Lower lobe of right lung (tissue), 2 donors: ENCODE measurements around the gene CERT1. TPM values are rescaled to one million over a fixed set of nuclear protein-coding genes. Genes with fewer than 3 reads are reported as not detected.
A peak's percentile ranks its signal among the peaks of the same experiment; 100 is the strongest.

Experiments used
- ATAC-seq, 2 donors: fragments of 200-7000 bp; cut with Tn5 transposase; one replicate each; pipeline ENCODE4 v1.9.1; 2020 to 2022; ENCODE audit warnings: mild to moderate bottlenecking in 2 of 2, moderate library complexity in 2 of 2
- DNase-seq: peaks from one replicate; pipeline ENCODE4 v3.0.0-alpha.2; 2020
- H3K27ac ChIP-seq: fragments of 200-600 bp; one replicate; pipeline ENCODE4 v1.8.0; 2022
- H3K27me3 ChIP-seq: fragments of 200-600 bp; one replicate; pipeline ENCODE4 v1.8.0; 2022; ENCODE audit warnings: low read depth
- H3K36me3 ChIP-seq: fragments of 200-600 bp; one replicate; pipeline ENCODE4 v1.8.0; 2022; ENCODE audit warnings: mild to moderate bottlenecking
- H3K4me1 ChIP-seq: fragments of 200-600 bp; one replicate; pipeline ENCODE4 v1.8.0; 2022
- H3K4me3 ChIP-seq: fragments of 200-600 bp; one replicate; pipeline ENCODE4 v1.8.0; 2022; ENCODE audit warnings: mild to moderate bottlenecking
- H3K9me3 ChIP-seq: fragments of 200-600 bp; one replicate; pipeline ENCODE4 v1.8.0; 2022
- CTCF ChIP-seq: fragments of 200-600 bp; IDR thresholded peaks from one replicate; pipeline ENCODE4 v1.8.0; 2022; ENCODE audit warnings: antibody characterized with exemption, mild to moderate bottlenecking
- intact Hi-C: fragments of 100-400 bp; cut with DNase I; formaldehyde crosslinking; loops from one replicate; pipeline ENCODE4 v1.11.0; 2022
- total RNA-seq: library from RNA; stranded (reverse); fragmentation: NEBNext Ultra II Directional; extraction: Animal tissue kit (Norgen Biotek cat#: 25700); gene quantifications from one replicate; pipeline ENCODE4 v1.2.1, GENCODE V29; 2021
- donor health status: DM: no; HTN: yes; CAD: no; lungs with severe emphysema.

The CERT1 gene
- total RNA-seq, 1 donor from 2014 or later, result 70.9 TPM

GRCh38 chr5:75512383-75513074 lies 1.1 kb upstream of the CERT1 start:
- intact Hi-C loops, result no loop called here

GRCh38 chr5:75510836-75511434 lies 494 bp downstream of the CERT1 start:
- Histone ChIP-seq H3K4me3 (peak overlapping the region; percentile 77), H3K27me3 (no peaks in the 10 kb centered on the region), H3K4me1 (peaks cover 40% of the 10 kb centered on the region), H3K9me3 (no peaks in the 10 kb centered on the region), H3K36me3 (no peaks in the 10 kb centered on the region), H3K27ac (peak overlapping the region; percentile 89)
- DNase-seq, result peak; percentile 80
- ATAC-seq, result peak; percentile 77 to 78
- TF ChIP-seq CTCF, result no peak
- intact Hi-C loops, result no loop called here

More at GRCh38 chr5:75512383-75513074, 1.1 kb upstream of the CERT1 start:
- DNase-seq (no peak), ATAC-seq (no peak)
- Histone ChIP-seq H3K27me3 (no peaks in the 10 kb centered on the region), H3K4me1 (peaks cover 40% of the 10 kb centered on the region), H3K36me3 (no peaks in the 10 kb centered on the region), H3K27ac (peak overlapping the region; percentile 89), H3K9me3 (no peaks in the 10 kb centered on the region), H3K4me3 (peak overlapping the region; percentile 77)
- TF ChIP-seq CTCF, result no peak

- no peaks in the 10 kb centered on the region for H3K36me3 ChIP-seq
- no peaks in the 10 kb centered on the region for H3K27me3 ChIP-seq
- DNase-seq (no peak), ATAC-seq (peak; percentile 56 to 65)
- no peak for TF ChIP-seq CTCF
- intact Hi-C loops, result no loop called here
- peak overlapping the region; percentile 89 for H3K27ac ChIP-seq
- no peaks in the 10 kb centered on the region for H3K9me3 ChIP-seq
- H3K4me3 ChIP-seq, result peak overlapping the region; percentile 77
- peaks cover 40% of the 10 kb centered on the region for H3K4me1 ChIP-seq
Observed at GRCh38 chr5:75510417-75510835, 1.0 kb downstream of the CERT1 start.

- DNase-seq, result peak; percentile 46
- no peak for TF ChIP-seq CTCF
- Histone ChIP-seq H3K27ac (peak overlapping the region; percentile 89), H3K4me1 (peaks cover 40% of the 10 kb centered on the region), H3K9me3 (no peaks in the 10 kb centered on the region), H3K4me3 (peak overlapping the region; percentile 77), H3K36me3 (peaks cover 4% of the 10 kb centered on the region), H3K27me3 (no peaks in the 10 kb centered on the region)
- ATAC-seq, result no peak
- intact Hi-C loops, result no loop called here
Observed at GRCh38 chr5:75509956-75510355, 1.5 kb downstream of the CERT1 start.

- no peak overlapping the region for H3K27ac ChIP-seq
Observed at GRCh38 chr5:75509546-75509945, 1.9 kb downstream of the CERT1 start.

More at GRCh38 chr5:75509546-75509945, 1.9 kb downstream of the CERT1 start:
- no peaks in the 10 kb centered on the region for H3K9me3 ChIP-seq
- TF ChIP-seq CTCF, result no peak
- H3K4me1 ChIP-seq, result peaks cover 39% of the 10 kb centered on the region
- intact Hi-C loops, result no loop called here
- peaks cover 9% of the 10 kb centered on the region for H3K36me3 ChIP-seq
- ATAC-seq (no peak), DNase-seq (no peak)
- H3K27me3 ChIP-seq, result no peaks in the 10 kb centered on the region
- H3K4me3 ChIP-seq, result peak overlapping the region; percentile 77
